ENCODE results near the gene ADCY2. TPM values are rescaled to one million over a fixed set of nuclear protein-coding genes. Genes with fewer than 3 reads are reported as not detected.

Gene ADCY2
- total and polyA plus RNA-seq, 2 of the 13 experiments (the other 11 are each of a cell fraction or from before 2014, with no cell fraction given), result not detected

- no peak for TF ChIP-seq KIAA2018 (CRISPR knock-in tag; IDR thresholded peaks at IDR 0.05; ENCODE audit: borderline replicate concordance)
- no peak for TF ChIP-seq ZNF329 (CRISPR knock-in tag; IDR thresholded peaks at IDR 0.05; ENCODE audit: low read depth)
- TF ChIP-seq, protein P1, sequence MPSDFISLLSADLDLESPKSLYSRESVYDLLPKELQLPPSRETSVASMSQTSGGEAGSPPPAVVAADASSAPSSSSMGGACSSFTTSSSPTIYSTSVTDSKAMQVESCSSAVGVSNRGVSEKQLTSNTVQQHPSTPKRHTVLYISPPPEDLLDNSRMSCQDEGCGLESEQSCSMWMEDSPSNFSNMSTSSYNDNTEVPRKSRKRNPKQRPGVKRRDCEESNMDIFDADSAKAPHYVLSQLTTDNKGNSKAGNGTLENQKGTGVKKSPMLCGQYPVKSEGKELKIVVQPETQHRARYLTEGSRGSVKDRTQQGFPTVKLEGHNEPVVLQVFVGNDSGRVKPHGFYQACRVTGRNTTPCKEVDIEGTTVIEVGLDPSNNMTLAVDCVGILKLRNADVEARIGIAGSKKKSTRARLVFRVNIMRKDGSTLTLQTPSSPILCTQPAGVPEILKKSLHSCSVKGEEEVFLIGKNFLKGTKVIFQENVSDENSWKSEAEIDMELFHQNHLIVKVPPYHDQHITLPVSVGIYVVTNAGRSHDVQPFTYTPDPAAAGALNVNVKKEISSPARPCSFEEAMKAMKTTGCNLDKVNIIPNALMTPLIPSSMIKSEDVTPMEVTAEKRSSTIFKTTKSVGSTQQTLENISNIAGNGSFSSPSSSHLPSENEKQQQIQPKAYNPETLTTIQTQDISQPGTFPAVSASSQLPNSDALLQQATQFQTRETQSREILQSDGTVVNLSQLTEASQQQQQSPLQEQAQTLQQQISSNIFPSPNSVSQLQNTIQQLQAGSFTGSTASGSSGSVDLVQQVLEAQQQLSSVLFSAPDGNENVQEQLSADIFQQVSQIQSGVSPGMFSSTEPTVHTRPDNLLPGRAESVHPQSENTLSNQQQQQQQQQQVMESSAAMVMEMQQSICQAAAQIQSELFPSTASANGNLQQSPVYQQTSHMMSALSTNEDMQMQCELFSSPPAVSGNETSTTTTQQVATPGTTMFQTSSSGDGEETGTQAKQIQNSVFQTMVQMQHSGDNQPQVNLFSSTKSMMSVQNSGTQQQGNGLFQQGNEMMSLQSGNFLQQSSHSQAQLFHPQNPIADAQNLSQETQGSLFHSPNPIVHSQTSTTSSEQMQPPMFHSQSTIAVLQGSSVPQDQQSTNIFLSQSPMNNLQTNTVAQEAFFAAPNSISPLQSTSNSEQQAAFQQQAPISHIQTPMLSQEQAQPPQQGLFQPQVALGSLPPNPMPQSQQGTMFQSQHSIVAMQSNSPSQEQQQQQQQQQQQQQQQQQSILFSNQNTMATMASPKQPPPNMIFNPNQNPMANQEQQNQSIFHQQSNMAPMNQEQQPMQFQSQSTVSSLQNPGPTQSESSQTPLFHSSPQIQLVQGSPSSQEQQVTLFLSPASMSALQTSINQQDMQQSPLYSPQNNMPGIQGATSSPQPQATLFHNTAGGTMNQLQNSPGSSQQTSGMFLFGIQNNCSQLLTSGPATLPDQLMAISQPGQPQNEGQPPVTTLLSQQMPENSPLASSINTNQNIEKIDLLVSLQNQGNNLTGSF (CRISPR knock-in tag; IDR thresholded peaks at IDR 0.05), result no peak
- no peak for TF ChIP-seq ZNF251 (CRISPR knock-in tag; IDR thresholded peaks at IDR 0.05)
- TF ChIP-seq ATF7-NPFF (CRISPR knock-in tag; IDR thresholded peaks at IDR 0.05; ENCODE audit: low read depth), result no peak
- TF ChIP-seq ADNP (CRISPR knock-in tag; IDR thresholded peaks at IDR 0.05), result no peak
- no peak for TF ChIP-seq ZNF83 (CRISPR knock-in tag; IDR thresholded peaks at IDR 0.05; ENCODE audit: borderline replicate concordance)
Observed at GRCh38 chr5:7426284-7426683, 30.3 kb downstream of the ADCY2 start (continued).
